ENCODE results near the gene LEMD2. TPM values are rescaled to one million over a fixed set of nuclear protein-coding genes. Genes with fewer than 3 reads are reported as not detected.
A peak's percentile ranks its signal among the peaks of the same experiment; 100 is the strongest.

The LEMD2 gene
- total RNA-seq, 4 donors from 2014 or later, result 50.0 to 76.6 (median 64.6) TPM

DNA sequence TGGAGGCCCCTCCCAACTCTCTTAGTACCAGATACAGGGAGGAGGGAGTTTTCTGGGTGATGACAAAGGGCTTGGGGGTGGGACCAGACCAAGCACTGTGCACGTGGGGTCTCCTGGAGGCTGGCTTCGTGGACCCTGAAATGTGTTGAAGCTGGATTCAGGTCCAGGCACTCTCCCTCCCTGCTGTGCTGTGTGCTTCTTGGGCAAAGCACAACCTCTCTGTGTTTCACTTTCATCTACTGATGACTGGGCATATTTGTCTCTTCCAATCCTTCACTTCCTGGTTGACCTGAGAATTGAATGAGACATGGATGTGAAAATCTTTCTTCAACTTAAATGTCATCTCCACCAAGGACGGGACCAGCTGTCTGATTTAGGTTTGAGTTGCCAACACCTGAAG, 29.4 kb upstream of the LEMD2 start:
- 65 to 80% methylated on average over 3 of the region's 3 CpGs for WGBS, 2 donors
- H3K27me3 ChIP-seq, result no peaks in the 10 kb centered on the region
- intact Hi-C loops (cut with DNase I), result no loop called here

DNA sequence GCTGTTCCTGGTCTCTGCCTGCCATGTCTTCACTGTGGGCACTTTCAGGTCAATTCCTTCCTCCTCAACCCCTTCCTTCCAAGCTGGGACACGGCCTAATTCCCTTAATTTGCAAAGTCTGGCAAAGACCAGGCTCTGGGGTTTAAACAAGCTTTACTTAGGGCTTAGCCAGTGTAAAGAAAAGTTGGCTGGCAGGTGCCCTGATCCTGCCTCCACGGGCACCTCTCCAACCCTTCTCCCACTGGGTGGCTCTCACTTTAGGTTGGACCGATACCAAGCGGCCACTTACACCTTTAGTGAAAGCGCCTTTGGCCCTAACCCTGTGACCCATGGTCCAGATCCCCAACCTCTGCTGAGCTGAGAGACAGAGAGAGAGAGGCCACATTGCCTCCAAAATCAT, 28.6 kb upstream of the LEMD2 start:
- Histone ChIP-seq H3K4me1 (peaks cover 52 to 64% of the 10 kb centered on the region in 2 donors), H3K4me3 (replicated peaks in 1 of 3) (no peak overlapping the region), H3K27me3 (no peaks in the 10 kb centered on the region), H3K9me3 (no peaks in the 10 kb centered on the region), H3K36me3 (no peaks in the 10 kb centered on the region), H3K27ac (peak overlapping the region; percentile 44 to 85 (median 67))
- DNase-seq, result peak; percentile 87 to 94
- intact Hi-C loops (cut with DNase I), result no loop called here
- WGBS, 2 donors, result 38 to 40% methylated on average over 5 of the region's 5 CpGs
- TF ChIP-seq, protein P1, sequence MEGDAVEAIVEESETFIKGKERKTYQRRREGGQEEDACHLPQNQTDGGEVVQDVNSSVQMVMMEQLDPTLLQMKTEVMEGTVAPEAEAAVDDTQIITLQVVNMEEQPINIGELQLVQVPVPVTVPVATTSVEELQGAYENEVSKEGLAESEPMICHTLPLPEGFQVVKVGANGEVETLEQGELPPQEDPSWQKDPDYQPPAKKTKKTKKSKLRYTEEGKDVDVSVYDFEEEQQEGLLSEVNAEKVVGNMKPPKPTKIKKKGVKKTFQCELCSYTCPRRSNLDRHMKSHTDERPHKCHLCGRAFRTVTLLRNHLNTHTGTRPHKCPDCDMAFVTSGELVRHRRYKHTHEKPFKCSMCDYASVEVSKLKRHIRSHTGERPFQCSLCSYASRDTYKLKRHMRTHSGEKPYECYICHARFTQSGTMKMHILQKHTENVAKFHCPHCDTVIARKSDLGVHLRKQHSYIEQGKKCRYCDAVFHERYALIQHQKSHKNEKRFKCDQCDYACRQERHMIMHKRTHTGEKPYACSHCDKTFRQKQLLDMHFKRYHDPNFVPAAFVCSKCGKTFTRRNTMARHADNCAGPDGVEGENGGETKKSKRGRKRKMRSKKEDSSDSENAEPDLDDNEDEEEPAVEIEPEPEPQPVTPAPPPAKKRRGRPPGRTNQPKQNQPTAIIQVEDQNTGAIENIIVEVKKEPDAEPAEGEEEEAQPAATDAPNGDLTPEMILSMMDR (IDR thresholded peaks at IDR 0.05), result no peak
- no peak for TF ChIP-seq POLR2A (IDR thresholded peaks at IDR 0.05)

More for the DNA sequence above, 29.4 kb upstream of the LEMD2 start:
- Histone ChIP-seq H3K4me3 (replicated peaks in 1 of 3) (no peak overlapping the region), H3K27ac (peak overlapping the region in 2 of 3 donors; percentile 67 to 85), H3K9me3 (no peaks in the 10 kb centered on the region), H3K4me1 (peaks cover 47 to 66% of the 10 kb centered on the region in 2 donors), H3K36me3 (no peaks in the 10 kb centered on the region)
- DNase-seq, result no peak
- TF ChIP-seq, protein P1 (IDR thresholded peaks at IDR 0.05), result no peak
- no peak for TF ChIP-seq POLR2A (IDR thresholded peaks at IDR 0.05)

DNA sequence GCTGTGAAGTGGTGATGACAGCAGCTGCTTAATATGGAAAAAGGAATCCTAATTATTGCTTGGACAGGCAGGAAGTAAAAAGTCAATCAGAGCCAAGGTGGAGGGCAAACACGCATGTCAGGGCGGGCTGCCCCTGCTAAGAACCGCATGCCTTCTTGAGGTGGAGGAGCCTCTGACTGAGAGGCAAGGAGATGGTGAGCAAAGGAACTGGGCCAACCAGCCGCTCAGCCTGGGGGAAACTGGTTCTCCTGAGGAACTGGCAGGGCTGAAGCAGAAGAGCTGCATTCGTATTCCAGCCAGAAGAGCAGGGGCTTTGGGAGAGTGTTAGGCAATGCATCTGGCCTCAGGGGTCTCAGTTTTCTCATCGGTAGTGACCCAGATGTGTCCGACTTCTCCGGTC, 28.0 kb upstream of the LEMD2 start:
- WGBS, 2 donors, result 54 to 55% methylated on average over 8 of the region's 8 CpGs
- intact Hi-C loops (cut with DNase I), result no loop called here
- peak; percentile 53 to 60 for DNase-seq
- Histone ChIP-seq H3K4me3 (replicated peaks in 1 of 3) (no peak overlapping the region), H3K4me1 (peaks cover 52 to 68% of the 10 kb centered on the region in 2 donors), H3K27ac (peak overlapping the region; percentile 44 to 85 (median 67)), H3K27me3 (no peaks in the 10 kb centered on the region), H3K36me3 (no peaks in the 10 kb centered on the region), H3K9me3 (no peaks in the 10 kb centered on the region)
- no peak for TF ChIP-seq POLR2A (IDR thresholded peaks at IDR 0.05)
- TF ChIP-seq, protein P1 (IDR thresholded peaks at IDR 0.05), result no peak

DNA sequence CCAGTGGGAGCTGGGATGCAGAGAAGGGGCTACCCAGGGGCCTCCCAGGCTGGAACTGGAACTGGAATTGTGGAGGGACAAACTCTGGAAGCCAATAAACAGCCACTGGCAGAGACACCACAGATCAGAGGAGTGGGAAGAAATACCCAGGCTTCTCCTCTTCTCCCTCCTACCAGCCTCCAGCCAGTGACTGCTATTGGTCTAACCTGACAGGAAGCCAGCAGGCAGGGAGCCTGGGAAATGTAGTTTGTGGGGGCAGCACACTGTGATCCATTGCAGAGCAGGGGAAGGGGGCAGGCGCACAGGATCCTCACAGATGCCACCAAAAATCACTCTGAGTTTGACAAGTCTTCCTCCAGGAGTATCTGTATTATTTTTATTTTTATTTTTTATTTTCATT, 26.9 kb upstream of the LEMD2 start:
- TF ChIP-seq, protein P1 (IDR thresholded peaks at IDR 0.05), result no peak
- TF ChIP-seq POLR2A (IDR thresholded peaks at IDR 0.05), result no peak
- peak; percentile 51 to 62 for DNase-seq
- intact Hi-C loops (cut with DNase I), result no loop called here
- 50 to 80% methylated on average over 1 of the region's 1 CpG for WGBS, 2 donors
- H3K4me3 ChIP-seq (replicated peaks in 1 of 3), result no peak overlapping the region
- H3K36me3 ChIP-seq, result no peaks in the 10 kb centered on the region
- H3K27ac ChIP-seq, result peak overlapping the region in 2 of 3 donors; percentile 46 to 85
- peaks cover 52 to 74% of the 10 kb centered on the region in 2 donors for H3K4me1 ChIP-seq
- no peaks in the 10 kb centered on the region for H3K9me3 ChIP-seq
- H3K27me3 ChIP-seq, result no peaks in the 10 kb centered on the region

DNA sequence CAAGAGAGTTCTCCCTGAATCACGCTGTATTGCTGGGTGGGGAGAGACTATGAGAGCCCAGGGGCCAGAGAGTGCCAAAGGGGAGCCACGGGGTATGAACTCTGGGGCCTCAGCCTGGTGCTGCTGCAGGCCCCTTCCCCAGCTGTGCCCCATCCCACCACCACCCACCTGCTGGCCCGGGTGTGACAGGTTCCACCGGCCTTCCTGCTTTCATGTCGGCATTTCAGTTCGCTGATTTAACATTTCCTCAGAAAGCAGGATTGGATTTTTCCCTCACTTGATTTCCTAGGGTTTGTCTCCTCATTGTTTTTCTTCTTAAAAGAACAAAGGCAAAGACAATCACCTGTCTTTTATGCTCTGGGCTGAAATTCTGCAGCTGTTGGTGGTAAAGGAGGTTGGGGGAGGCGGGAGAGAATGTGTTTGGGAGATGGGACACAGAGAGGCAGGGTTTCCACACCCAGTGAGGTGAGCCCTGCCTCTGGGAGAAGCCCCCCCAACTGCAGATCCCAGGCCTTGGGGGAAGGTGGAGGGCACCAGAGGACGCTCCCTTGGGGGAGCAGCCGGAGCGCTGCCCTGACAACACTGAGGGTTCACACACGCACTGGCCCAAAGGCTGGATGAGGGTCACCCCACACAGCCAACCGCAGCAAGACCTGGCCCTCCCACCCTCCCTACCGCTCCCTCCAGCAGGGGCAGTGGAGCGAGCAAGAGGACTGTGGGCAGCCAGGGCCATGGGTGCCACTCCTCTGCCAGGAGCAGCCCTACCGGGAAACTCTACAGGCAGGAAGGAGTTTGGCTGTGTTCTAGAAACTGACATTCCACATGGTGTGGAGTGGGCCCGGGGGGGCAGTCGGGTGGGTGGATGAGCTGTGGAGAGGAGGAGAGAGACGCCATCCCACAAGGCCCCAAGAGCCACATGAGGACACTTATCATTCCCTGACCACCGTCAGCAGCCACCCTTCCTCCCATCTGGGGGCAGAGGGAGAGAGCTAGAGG, 25.4 kb upstream of the LEMD2 start:
- H3K36me3 ChIP-seq, result no peaks in the 10 kb centered on the region
- intact Hi-C loops (cut with DNase I), result no loop called here
- no peak overlapping the region for H3K4me3 ChIP-seq (replicated peaks in 1 of 3)
- TF ChIP-seq, protein P1 (IDR thresholded peaks at IDR 0.05), result no peak
- TF ChIP-seq POLR2A (IDR thresholded peaks at IDR 0.05), result no peak
- no peaks in the 10 kb centered on the region for H3K9me3 ChIP-seq
- H3K4me1 ChIP-seq, result peaks cover 52 to 75% of the 10 kb centered on the region in 2 donors
- WGBS, 2 donors, result 29 to 45% methylated on average over 13 to 19 of the region's 19 CpGs
- H3K27me3 ChIP-seq, result no peaks in the 10 kb centered on the region
- peak; percentile 78 to 88 for DNase-seq
- peak overlapping the region in 2 of 3 donors; percentile 58 to 85 for H3K27ac ChIP-seq

Data from thyroid gland (tissue), 4 donors.